Endothelial cell of umbilical vein (primary cell): ENCODE results near the gene PTRH1. TPM values are rescaled to one million over a fixed set of nuclear protein-coding genes. Genes with fewer than 3 reads are reported as not detected.

Source experiments
- BruUV-seq: library from RNA; stranded (reverse); fragments of 400-500 nt; replicated peaks from 2 replicates; lab custom pipeline; 2021; lab: Mats Ljungman, UMichigan
- CTCF ChIA-PET: fragments of 300-600, 350-600 bp; sonication (Branson Sonifier 250); formaldehyde crosslinking; loops from one replicate; lab custom pipeline; 2021; ENCODE audit warnings: antibody characterized with exemption, inconsistent platforms; lab: Charles Lee
- POLR2A ChIA-PET: fragments of 300-600, 350-600 bp; sonication (Branson Sonifier 250); formaldehyde crosslinking; loops from one replicate; lab custom pipeline; 2021; ENCODE audit warnings: antibody characterized with exemption, inconsistent platforms; lab: Charles Lee
- DNase-seq: peaks from one replicate; pipeline ENCODE4 v3.0.0-alpha.2; 2011; ENCODE audit warnings: low read depth, low spot score
- FAIRE-seq: peaks from 2 replicates; lab custom pipeline; 2011; peaks lifted over from hg19 to GRCh38; lab: Jason Lieb, UNC
- H2AFZ ChIP-seq: 2 replicates; pipeline ENCODE4 v1.6.0; 2012; ENCODE audit warnings: low read depth, low read length, control low read depth, inconsistent platforms
- H3K27ac ChIP-seq: 2 replicates; pipeline ENCODE4 v1.5.1; 2011; ENCODE audit warnings: low read depth, mild to moderate bottlenecking, control low read depth, low read length, moderate library complexity; ENCODE audit not compliant: insufficient read depth
- H3K27me3 ChIP-seq, 2 experiments: 2 replicates each; pipeline versions ENCODE4 v1.6.0 to v1.6.1; 2011; ENCODE audit warnings: low read length in 2 of 2, mixed read lengths in 1 of 2; ENCODE audit not compliant: control insufficient read depth in 2 of 2, insufficient read depth in 2 of 2
- H3K36me3 ChIP-seq, 2 experiments: 2 replicates in 1 of 2; 3 replicates in 1 of 2; pipeline ENCODE4 v1.5.1; 2011; ENCODE audit warnings: low read length in 2 of 2, mild to moderate bottlenecking in 1 of 2, moderate library complexity in 1 of 2; ENCODE audit not compliant: control insufficient read depth in 2 of 2, insufficient read depth in 2 of 2; ENCODE audit errors: extremely low read depth in 1 of 2
- H3K4me1 ChIP-seq: 3 replicates; pipeline ENCODE4 v1.5.1; 2011; ENCODE audit warnings: mild to moderate bottlenecking, low read length; ENCODE audit not compliant: control insufficient read depth, insufficient read depth; ENCODE audit errors: extremely low read depth
- H3K4me2 ChIP-seq: 2 replicates; pipeline ENCODE4 v1.6.1; 2011; ENCODE audit warnings: low read length, control low read depth, mixed read lengths; ENCODE audit not compliant: insufficient read depth
- H3K4me3 ChIP-seq, 3 experiments: fragments of 200-600 bp in 1 of 3; sonication (generic), shearing (Covaris generic) in 1 of 3; replicated peaks in 1 of 3; 2 replicates each; pipeline ENCODE4 v1.5.1; 2011 to 2016; ENCODE audit warnings: control low read depth in 3 of 3, low read length in 3 of 3, mild to moderate bottlenecking in 2 of 3, inconsistent platforms in 1 of 3, low read depth in 1 of 3, moderate library complexity in 1 of 3; ENCODE audit not compliant: insufficient read depth in 1 of 3
- H3K79me2 ChIP-seq: 2 replicates; pipeline ENCODE4 v1.6.0; 2012; ENCODE audit warnings: low read length, inconsistent platforms; ENCODE audit not compliant: control insufficient read depth, insufficient read depth
- H3K9ac ChIP-seq: replicated peaks from 2 replicates; pipeline ENCODE3; 2011; ENCODE audit warnings: low read length, control low read depth; ENCODE audit not compliant: insufficient read depth; ENCODE audit errors: extremely low read depth
- H3K9me1 ChIP-seq: replicated peaks from 3 replicates; pipeline ENCODE4 v1.6.0; 2011; ENCODE audit warnings: mild to moderate bottlenecking, low read length; ENCODE audit not compliant: control insufficient read depth, insufficient read depth; ENCODE audit errors: extremely low read depth
- H3K9me3 ChIP-seq: replicated peaks from 2 replicates; pipeline ENCODE4 v1.5.1; 2012; ENCODE audit warnings: low read length, inconsistent platforms; ENCODE audit not compliant: control insufficient read depth, insufficient read depth
- H4K20me1 ChIP-seq: replicated peaks from 2 replicates; pipeline ENCODE3; 2011; ENCODE audit warnings: mild to moderate bottlenecking, low read length; ENCODE audit not compliant: control insufficient read depth, insufficient read depth; ENCODE audit errors: extremely low read depth
- EZH2 ChIP-seq: IDR thresholded peaks from 2 replicates; pipeline ENCODE4 v1.6.1; 2012; ENCODE audit warnings: borderline replicate concordance, low read depth, mild to moderate bottlenecking, moderate library complexity, low read length, inconsistent platforms; ENCODE audit not compliant: severe bottlenecking
- FOS ChIP-seq: IDR thresholded peaks from 2 replicates; pipeline ENCODE4 v1.6.1; 2011; ENCODE audit warnings: mild to moderate bottlenecking, low read length, moderate library complexity, borderline replicate concordance; ENCODE audit not compliant: insufficient read depth
- GATA2 ChIP-seq: IDR thresholded peaks from 2 replicates; pipeline ENCODE4 v1.7.0; 2011; ENCODE audit warnings: low read depth, mild to moderate bottlenecking, moderate library complexity, mixed read lengths, low read length; ENCODE audit not compliant: insufficient read length, insufficient read depth
- JUN ChIP-seq: IDR thresholded peaks from 2 replicates; pipeline ENCODE4 v1.6.1; 2011; ENCODE audit warnings: borderline replicate concordance, low read depth; ENCODE audit not compliant: insufficient read length, insufficient read depth
- MYC ChIP-seq: IDR thresholded peaks from one replicate; pipeline ENCODE4 v1.6.1; 2011; ENCODE audit warnings: mild to moderate bottlenecking, low read depth, low read length
- POLR2A ChIP-seq: IDR thresholded peaks from 2 replicates; pipeline ENCODE4 v1.6.1; 2012; ENCODE audit warnings: low read depth, mild to moderate bottlenecking, control low read depth, low read length
- POLR2AphosphoS5 ChIP-seq: IDR thresholded peaks from 2 replicates; pipeline ENCODE4 v1.6.1; 2012; ENCODE audit warnings: low read depth, mild to moderate bottlenecking, control low read depth, low read length, moderate library complexity; ENCODE audit not compliant: insufficient read depth
- dilution Hi-C: fragments of 300-500 bp; cut with MboI; formaldehyde crosslinking; loops from one replicate; pipeline ENCODE4 v1.15.0; 2019; ENCODE audit warnings: low sequenced_read_pairs; ENCODE audit not compliant: extremely low pct_ligation_motif_present
- intact Hi-C: fragments of 100-400 bp; cut with micrococcal nuclease; formaldehyde crosslinking; loops from one replicate; pipeline ENCODE4 v1.10.0; 2022
- polyA plus RNA-seq, 4 experiments: library from polyadenylated mRNA; depleted of rRNA in 3 of 4; stranded (reverse) in 3 of 4; unstranded in 1 of 4; fragments of >200 nt; gene quantifications; 2 replicates each; pipeline versions ENCODE4 v1.2.1 to v1.2.3, GENCODE V29; 2011 to 2012; ENCODE audit warnings: missing spikeins in 1 of 4
- total RNA-seq: library from RNA; stranded (reverse); gene quantifications from 2 replicates; pipeline ENCODE4 v1.2.3, GENCODE V29; 2021
- TF ChIP-seq, protein P1 (sequence below): IDR thresholded peaks from 2 replicates; pipeline ENCODE4 v1.6.1; 2011; ENCODE audit not compliant: insufficient read depth, insufficient read length
- TF ChIP-seq, protein P2 (sequence below), 2 donors: IDR thresholded peaks; 1 replicate in 1 of 2; 2 replicates in 1 of 2; pipeline ENCODE4 v1.5.1; 2011; ENCODE audit warnings: low read length in 2 of 2, mild to moderate bottlenecking in 2 of 2, moderate library complexity in 2 of 2, control low read depth in 1 of 2, inconsistent platforms in 1 of 2, low read depth in 1 of 2; ENCODE audit not compliant: insufficient read depth in 1 of 2; ENCODE audit errors: extremely low read depth in 1 of 2

The PTRH1 gene
- total and polyA plus RNA-seq, 2 donors (not counting 3 experiments of a cell fraction or from before 2014, with no cell fraction given): 25.1 to 52.2 TPM

DNA sequence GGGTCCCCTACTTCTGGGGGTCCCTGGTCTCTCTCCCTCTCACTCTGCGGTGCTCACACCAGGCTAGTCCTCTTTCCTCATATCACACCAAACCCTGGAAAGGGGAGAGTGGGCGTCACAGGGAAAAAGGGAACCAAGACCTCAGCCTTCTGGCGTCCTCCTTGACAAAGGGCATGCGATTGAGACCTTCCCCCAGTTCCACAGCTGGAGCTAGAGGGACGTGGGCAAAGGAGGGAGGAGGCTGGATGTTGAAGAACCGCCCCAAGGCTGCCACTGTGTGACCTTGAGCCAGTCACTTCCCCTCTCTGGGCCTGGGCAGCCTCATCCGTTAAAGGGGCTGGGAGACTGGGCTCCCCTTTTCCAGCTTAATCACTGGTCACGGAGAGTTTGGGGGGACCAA, 38.2 kb upstream of the PTRH1 start:
- CTCF ChIA-PET: interaction anchor here (1.1 to 1.2 kb wide), 2 partner anchors 31 to 116 kb away, joined by 3 read pairs; no protein-coding TSS in a partner anchor
- Histone ChIP-seq H4K20me1 (peaks cover 3% of the 10 kb centered on the region), H3K9me3 (no peaks in the 10 kb centered on the region), H3K27me3 (no peaks in the 10 kb centered on the region), H3K79me2 (peaks cover 39% of the 10 kb centered on the region), H3K36me3 (peaks cover 19 to 39% of the 10 kb centered on the region in 2 experiments), H3K9me1 (no peaks in the 10 kb centered on the region), H3K4me3 (no peak overlapping the region), H3K4me1 (peaks cover 12% of the 10 kb centered on the region), H3K27ac (no peak overlapping the region), H3K9ac (no peak overlapping the region), H3K4me2 (no peak overlapping the region), H2AFZ (no peak overlapping the region)
- no TSS peak for BruUV-seq
- no peak for TF ChIP-seq JUN
- no peak for TF ChIP-seq MYC
- no peak for TF ChIP-seq POLR2A
- TF ChIP-seq GATA2: no peak
- TF ChIP-seq, protein P1, sequence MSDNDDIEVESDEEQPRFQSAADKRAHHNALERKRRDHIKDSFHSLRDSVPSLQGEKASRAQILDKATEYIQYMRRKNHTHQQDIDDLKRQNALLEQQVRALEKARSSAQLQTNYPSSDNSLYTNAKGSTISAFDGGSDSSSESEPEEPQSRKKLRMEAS: no peak
- no peak for TF ChIP-seq FOS
- TF ChIP-seq POLR2AphosphoS5: no peak
- TF ChIP-seq EZH2: no peak
- TF ChIP-seq, protein P2, sequence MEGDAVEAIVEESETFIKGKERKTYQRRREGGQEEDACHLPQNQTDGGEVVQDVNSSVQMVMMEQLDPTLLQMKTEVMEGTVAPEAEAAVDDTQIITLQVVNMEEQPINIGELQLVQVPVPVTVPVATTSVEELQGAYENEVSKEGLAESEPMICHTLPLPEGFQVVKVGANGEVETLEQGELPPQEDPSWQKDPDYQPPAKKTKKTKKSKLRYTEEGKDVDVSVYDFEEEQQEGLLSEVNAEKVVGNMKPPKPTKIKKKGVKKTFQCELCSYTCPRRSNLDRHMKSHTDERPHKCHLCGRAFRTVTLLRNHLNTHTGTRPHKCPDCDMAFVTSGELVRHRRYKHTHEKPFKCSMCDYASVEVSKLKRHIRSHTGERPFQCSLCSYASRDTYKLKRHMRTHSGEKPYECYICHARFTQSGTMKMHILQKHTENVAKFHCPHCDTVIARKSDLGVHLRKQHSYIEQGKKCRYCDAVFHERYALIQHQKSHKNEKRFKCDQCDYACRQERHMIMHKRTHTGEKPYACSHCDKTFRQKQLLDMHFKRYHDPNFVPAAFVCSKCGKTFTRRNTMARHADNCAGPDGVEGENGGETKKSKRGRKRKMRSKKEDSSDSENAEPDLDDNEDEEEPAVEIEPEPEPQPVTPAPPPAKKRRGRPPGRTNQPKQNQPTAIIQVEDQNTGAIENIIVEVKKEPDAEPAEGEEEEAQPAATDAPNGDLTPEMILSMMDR (IDR thresholded peaks at IDR 0.05; ENCODE audit: extremely low read depth in 1 of 2, insufficient read depth in 1 of 2, low read depth in 1 of 2, low read length in 2 of 2): no peak
- dilution Hi-C loops (no loop called here), intact Hi-C loops (loop anchor here (2.0 kb wide), 1 partner anchor 17 kb away; no protein-coding TSS in a partner anchor)
- DNase-seq: no peak
- POLR2A ChIA-PET: no interaction called here
- no peak for FAIRE-seq
